K562 treated with DMSO at 1 percent for 4 hours (cell line): ENCODE data around the gene MORC4. TPM values are rescaled to one million over a fixed set of nuclear protein-coding genes. Genes with fewer than 3 reads are reported as not detected.

Experiments
- total RNA-seq: library from RNA; unstranded; fragments of 300-600 nt; gene quantifications from 2 replicates; pipeline ENCODE4 v1.2.3, GENCODE V29; 2022; ENCODE audit not compliant: insufficient read depth

Gene MORC4
- 0.24 and 0.69 TPM in 2 replicates for total RNA-seq

GRCh38 chrX:107000013-107000515 is at the start of gene MORC4:
Gene MORC4, minus strand, starts transcription at chrX:107000212. Its CDS starts 243 bp downstream, at chrX:106999969.

GRCh38 chrX:106919932-106920452 is 80.0 kb downstream of the MORC4 start, which contains the start of gene CLDN2:
Gene CLDN2, plus strand, starts transcription at chrX:106920402. Its CDS starts 7,827 bp downstream, at chrX:106928229.

GRCh38 chrX:106903291-106903824 is 96.7 kb downstream of the MORC4 start, which contains the start of gene RIPPLY1:
Gene RIPPLY1, minus strand, starts transcription at chrX:106903341. Its CDS starts 54 bp downstream, at chrX:106903287.

Other genes starting within 250 kb of the MORC4 start
- 0.23 and 0.28 TPM in 2 replicates for gene TBC1D8B, start 197.5 kb downstream of the MORC4 start, total RNA-seq
- not detected in 2 replicates for gene RIPPLY1, start 96.9 kb downstream of the MORC4 start, total RNA-seq
- not detected in 2 replicates for gene CLDN2, start 79.8 kb downstream of the MORC4 start, total RNA-seq
- 15.6 and 18.7 TPM in 2 replicates for gene RBM41, start 118.6 kb upstream of the MORC4 start, total RNA-seq
- 20.7 and 31.9 TPM in 2 replicates for gene NUP62CL, start 206.2 kb upstream of the MORC4 start, total RNA-seq
- gene DNAAF6, start 206.4 kb upstream of the MORC4 start, total RNA-seq, result not detected in 2 replicates